Endothelial cell (in vitro differentiated cells): Measurements from ENCODE around the gene C6orf47. TPM values are rescaled to one million over a fixed set of nuclear protein-coding genes. Genes with fewer than 3 reads are reported as not detected.

Experiments
- DNase-seq: peaks from one replicate; pipeline ENCODE4 v3.0.0; 2021; ENCODE audit warnings: low spot score
- H3K27ac Mint-ChIP-seq: one replicate; pipeline ENCODE4 v1.8.0; 2021; ENCODE audit warnings: mixed read lengths, inconsistent platforms; ENCODE audit not compliant: unreplicated experiment
- H3K27me3 Mint-ChIP-seq: one replicate; pipeline ENCODE4 v1.8.0; 2021; ENCODE audit warnings: mild to moderate bottlenecking, moderate library complexity, mixed read lengths, inconsistent platforms; ENCODE audit not compliant: unreplicated experiment
- H3K36me3 Mint-ChIP-seq: one replicate; pipeline ENCODE4 v1.8.0; 2021; ENCODE audit warnings: mild to moderate bottlenecking, low read depth, mixed read lengths, inconsistent platforms; ENCODE audit not compliant: unreplicated experiment
- H3K4me1 Mint-ChIP-seq: one replicate; pipeline ENCODE4 v1.8.0; 2021; ENCODE audit warnings: mild to moderate bottlenecking, mixed read lengths, inconsistent platforms; ENCODE audit not compliant: unreplicated experiment
- H3K4me3 Mint-ChIP-seq: one replicate; pipeline ENCODE4 v1.8.0; 2021; ENCODE audit warnings: mild to moderate bottlenecking, mixed read lengths, inconsistent platforms; ENCODE audit not compliant: unreplicated experiment
- H3K9me3 Mint-ChIP-seq: one replicate; pipeline ENCODE4 v1.8.0; 2021; ENCODE audit warnings: mixed read lengths, inconsistent platforms; ENCODE audit not compliant: unreplicated experiment
- total RNA-seq: library from RNA; stranded (reverse); fragmentation: NEBNext Ultra II Directional; extraction: Animal tissue kit (Norgen Biotek cat#: 25700); gene quantifications from one replicate; pipeline ENCODE4 v1.2.1, GENCODE V29; 2021; ENCODE audit not compliant: unreplicated experiment
- TF ChIP-seq, protein P1 (sequence below): fragments of 200-600 bp; sonication (generic); IDR thresholded peaks from one replicate; pipeline ENCODE4 v1.5.0; 2021; ENCODE audit warnings: antibody characterized with exemption; ENCODE audit not compliant: unreplicated experiment

The C6orf47 gene
- total RNA-seq, 1 donor from 2014 or later: 13.1 TPM

DNA sequence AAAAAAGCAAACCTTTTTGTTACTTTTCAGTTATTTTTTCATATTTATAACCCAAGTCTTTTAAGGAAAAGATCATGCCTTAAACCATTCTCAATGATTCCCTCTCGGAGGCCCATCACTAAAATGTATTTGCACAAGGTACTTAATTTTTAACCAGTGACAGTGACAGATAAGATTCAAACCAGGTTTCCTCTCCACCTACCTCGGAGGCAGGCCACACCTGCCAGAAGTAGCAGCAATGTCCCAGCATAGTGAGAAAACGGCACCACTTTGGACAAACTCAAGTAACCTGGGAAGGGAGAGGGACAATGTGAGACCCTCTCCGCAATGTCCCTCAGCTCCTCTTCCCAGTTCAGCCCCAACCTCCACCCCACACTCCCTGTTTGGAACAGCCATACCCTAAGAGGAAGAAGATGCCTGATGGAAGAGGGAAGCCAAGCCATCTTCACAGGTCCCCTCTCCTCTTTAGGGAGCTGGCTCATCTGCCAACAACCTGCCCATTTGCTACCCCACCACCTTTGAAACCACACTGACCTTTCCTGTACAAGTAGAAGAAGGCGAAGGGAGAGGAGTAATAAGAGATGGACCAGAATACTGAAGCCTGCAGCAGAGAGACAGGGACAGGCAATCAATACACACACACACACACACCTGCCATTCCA is 40.3 kb upstream of the C6orf47 start:
- Mint-ChIP-seq H3K27ac (no peak overlapping the region), H3K27me3 (peaks cover 6% of the 10 kb centered on the region), H3K36me3 (no peaks in the 10 kb centered on the region), H3K4me1 (peaks cover 32% of the 10 kb centered on the region), H3K9me3 (no peaks in the 10 kb centered on the region), H3K4me3 (peak overlapping the region; percentile 48)
- no peak for DNase-seq
- TF ChIP-seq, protein P1, sequence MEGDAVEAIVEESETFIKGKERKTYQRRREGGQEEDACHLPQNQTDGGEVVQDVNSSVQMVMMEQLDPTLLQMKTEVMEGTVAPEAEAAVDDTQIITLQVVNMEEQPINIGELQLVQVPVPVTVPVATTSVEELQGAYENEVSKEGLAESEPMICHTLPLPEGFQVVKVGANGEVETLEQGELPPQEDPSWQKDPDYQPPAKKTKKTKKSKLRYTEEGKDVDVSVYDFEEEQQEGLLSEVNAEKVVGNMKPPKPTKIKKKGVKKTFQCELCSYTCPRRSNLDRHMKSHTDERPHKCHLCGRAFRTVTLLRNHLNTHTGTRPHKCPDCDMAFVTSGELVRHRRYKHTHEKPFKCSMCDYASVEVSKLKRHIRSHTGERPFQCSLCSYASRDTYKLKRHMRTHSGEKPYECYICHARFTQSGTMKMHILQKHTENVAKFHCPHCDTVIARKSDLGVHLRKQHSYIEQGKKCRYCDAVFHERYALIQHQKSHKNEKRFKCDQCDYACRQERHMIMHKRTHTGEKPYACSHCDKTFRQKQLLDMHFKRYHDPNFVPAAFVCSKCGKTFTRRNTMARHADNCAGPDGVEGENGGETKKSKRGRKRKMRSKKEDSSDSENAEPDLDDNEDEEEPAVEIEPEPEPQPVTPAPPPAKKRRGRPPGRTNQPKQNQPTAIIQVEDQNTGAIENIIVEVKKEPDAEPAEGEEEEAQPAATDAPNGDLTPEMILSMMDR: no peak

DNA sequence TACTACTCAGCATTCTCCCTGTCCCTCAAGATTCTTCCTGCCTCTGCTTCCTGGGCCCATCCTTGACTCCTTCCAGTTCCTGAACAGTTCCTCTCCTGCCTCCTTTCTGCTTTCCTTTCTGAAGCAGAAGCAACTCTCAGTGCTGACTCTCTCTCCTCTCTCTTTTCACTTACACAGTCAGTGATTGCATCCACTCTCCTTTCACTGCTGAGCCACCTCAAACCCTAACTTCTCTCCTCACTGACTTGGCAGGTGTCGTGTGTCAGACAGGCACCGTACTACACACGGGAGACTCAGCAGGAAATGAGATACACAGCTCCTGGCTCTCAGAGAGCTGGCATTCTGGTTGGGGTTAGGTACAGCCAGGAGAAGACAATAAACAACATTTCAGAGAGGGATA is 37.0 kb upstream of the C6orf47 start:
- DNase-seq: no peak
- Mint-ChIP-seq H3K27ac (peak overlapping the region; percentile 84), H3K36me3 (peaks cover 10% of the 10 kb centered on the region), H3K27me3 (peaks cover 3% of the 10 kb centered on the region), H3K9me3 (no peaks in the 10 kb centered on the region), H3K4me3 (peak overlapping the region; percentile 5), H3K4me1 (peaks cover 30% of the 10 kb centered on the region)
- TF ChIP-seq, protein P1: no peak

DNA sequence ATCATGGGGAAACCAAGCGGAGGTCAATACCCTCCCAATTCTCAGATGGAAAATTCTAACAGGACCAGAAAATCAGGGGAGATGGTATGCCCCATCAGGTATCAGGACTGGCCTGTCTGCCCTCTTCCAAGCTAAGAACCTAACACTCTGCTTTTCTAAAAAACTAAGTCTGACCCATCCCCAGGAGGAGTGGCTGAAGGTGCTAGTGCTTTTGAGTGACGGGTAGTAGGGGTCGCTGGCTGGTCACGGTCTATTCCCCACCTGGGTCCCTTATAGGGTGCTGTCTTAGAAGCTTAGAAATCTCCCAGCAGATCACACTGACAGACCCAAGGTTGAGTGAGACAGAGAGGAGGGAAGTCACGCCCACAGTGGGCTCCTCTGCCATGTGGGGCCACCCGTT is 33.0 kb upstream of the C6orf47 start:
- H3K4me1 Mint-ChIP-seq: peaks cover 29% of the 10 kb centered on the region
- peaks cover 3% of the 10 kb centered on the region for H3K27me3 Mint-ChIP-seq
- TF ChIP-seq, protein P1: no peak
- H3K27ac Mint-ChIP-seq: no peak overlapping the region
- H3K9me3 Mint-ChIP-seq: no peaks in the 10 kb centered on the region
- peaks cover 16% of the 10 kb centered on the region for H3K36me3 Mint-ChIP-seq
- H3K4me3 Mint-ChIP-seq: no peak overlapping the region
- DNase-seq: no peak

DNA sequence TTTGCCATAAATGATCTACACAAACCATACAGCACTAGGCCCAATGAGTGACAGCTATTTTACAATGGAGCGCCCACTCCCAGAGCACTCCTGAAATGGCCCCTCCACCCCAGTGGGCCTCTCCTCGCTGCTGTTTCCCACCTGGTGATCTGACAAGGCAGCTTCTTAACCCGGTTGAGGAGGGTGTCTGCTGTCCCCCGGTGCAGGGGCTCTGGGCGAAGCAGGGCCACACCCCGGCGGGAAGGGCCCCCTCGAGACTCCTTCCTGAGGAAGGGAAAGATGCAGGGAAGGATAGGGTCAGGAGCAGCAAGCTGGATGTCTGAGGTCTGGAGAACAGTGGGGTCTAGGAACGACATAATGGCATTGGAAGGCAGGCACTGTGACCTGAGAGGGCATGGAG is 32.3 kb upstream of the C6orf47 start:
- DNase-seq: no peak
- Mint-ChIP-seq H3K4me3 (no peak overlapping the region), H3K4me1 (peaks cover 26% of the 10 kb centered on the region), H3K9me3 (no peaks in the 10 kb centered on the region), H3K27me3 (peaks cover 3% of the 10 kb centered on the region), H3K27ac (no peak overlapping the region), H3K36me3 (peaks cover 16% of the 10 kb centered on the region)
- TF ChIP-seq, protein P1: no peak

DNA sequence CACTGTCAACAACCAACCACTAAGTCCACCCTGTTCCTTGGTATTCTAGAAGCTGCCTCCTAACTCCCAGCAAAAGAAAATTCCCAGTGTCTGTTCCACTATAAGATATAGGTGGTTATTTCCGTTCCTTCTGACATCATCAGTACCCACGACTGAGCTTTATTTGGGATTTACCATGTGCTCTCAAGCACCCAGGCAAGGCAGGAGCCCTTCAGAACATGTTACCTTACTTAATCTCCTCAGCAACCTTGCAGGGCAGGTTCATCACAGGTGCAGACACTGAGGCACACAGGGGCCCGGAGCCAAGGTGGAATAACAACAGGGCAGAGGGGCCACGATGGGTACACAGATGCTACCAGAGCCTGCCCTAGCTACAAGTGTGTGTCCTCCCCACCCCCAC is 31.8 kb upstream of the C6orf47 start:
- peaks cover 4% of the 10 kb centered on the region for H3K27me3 Mint-ChIP-seq
- no peaks in the 10 kb centered on the region for H3K9me3 Mint-ChIP-seq
- H3K36me3 Mint-ChIP-seq: peaks cover 16% of the 10 kb centered on the region

More for the DNA sequence above, 31.8 kb upstream of the C6orf47 start:
- DNase-seq: no peak
- Mint-ChIP-seq H3K27ac (no peak overlapping the region), H3K4me1 (peaks cover 21% of the 10 kb centered on the region), H3K4me3 (no peak overlapping the region)
- TF ChIP-seq, protein P1: no peak
